ENCODE results near the gene ATP8B1. TPM values are rescaled to one million over a fixed set of nuclear protein-coding genes. Genes with fewer than 3 reads are reported as not detected.

ATP8B1 gene
- total RNA-seq, 1 donor from 2014 or later: 66.7 TPM

- DNase-seq (ENCODE audit: low spot score): no peak
- no peak overlapping the region for H3K4me3 Mint-ChIP-seq (ENCODE audit: unreplicated experiment)
- no peak overlapping the region for H3K27ac Mint-ChIP-seq (ENCODE audit: unreplicated experiment)
- H3K27me3 Mint-ChIP-seq (ENCODE audit: unreplicated experiment): no peaks in the 10 kb centered on the region
- TF ChIP-seq CTCF (IDR thresholded peaks at IDR 0.05; ENCODE audit: unreplicated experiment): no peak
- H3K9me3 Mint-ChIP-seq (ENCODE audit: unreplicated experiment): no peaks in the 10 kb centered on the region
- peaks cover 18% of the 10 kb centered on the region for H3K4me1 Mint-ChIP-seq (ENCODE audit: unreplicated experiment)
- no peaks in the 10 kb centered on the region for H3K36me3 Mint-ChIP-seq (ENCODE audit: low read depth, unreplicated experiment)
These were observed 54.1 kb downstream of the ATP8B1 start for GRCh38 chr18:57748770-57749603.

- no peak for TF ChIP-seq CTCF (IDR thresholded peaks at IDR 0.05; ENCODE audit: unreplicated experiment)
- DNase-seq (ENCODE audit: low spot score): no peak
- no peak overlapping the region for H3K4me3 Mint-ChIP-seq (ENCODE audit: unreplicated experiment)
These were observed 55.1 kb downstream of the ATP8B1 start for GRCh38 chr18:57747809-57748680.

GRCh38 chr18:57744211-57744694, 58.9 kb downstream of the ATP8B1 start:
- no peak for TF ChIP-seq CTCF (IDR thresholded peaks at IDR 0.05; ENCODE audit: unreplicated experiment)
- Mint-ChIP-seq H3K4me1 (ENCODE audit: unreplicated experiment) (peaks cover 19% of the 10 kb centered on the region), H3K9me3 (ENCODE audit: unreplicated experiment) (no peaks in the 10 kb centered on the region), H3K36me3 (ENCODE audit: low read depth, unreplicated experiment) (peaks cover 10% of the 10 kb centered on the region), H3K27ac (ENCODE audit: unreplicated experiment) (no peak overlapping the region), H3K4me3 (ENCODE audit: unreplicated experiment) (no peak overlapping the region), H3K27me3 (ENCODE audit: unreplicated experiment) (peaks cover 3% of the 10 kb centered on the region)
- no peak for DNase-seq (ENCODE audit: low spot score)

More at GRCh38 chr18:57747809-57748680, 55.1 kb downstream of the ATP8B1 start:
- Mint-ChIP-seq H3K36me3 (ENCODE audit: low read depth, unreplicated experiment) (peaks cover 3% of the 10 kb centered on the region), H3K4me1 (ENCODE audit: unreplicated experiment) (peaks cover 25% of the 10 kb centered on the region), H3K9me3 (ENCODE audit: unreplicated experiment) (no peaks in the 10 kb centered on the region), H3K27me3 (ENCODE audit: unreplicated experiment) (peaks cover 3% of the 10 kb centered on the region), H3K27ac (ENCODE audit: unreplicated experiment) (no peak overlapping the region)

GRCh38 chr18:57743008-57743407, 60.1 kb downstream of the ATP8B1 start:
- Mint-ChIP-seq H3K27me3 (ENCODE audit: unreplicated experiment) (peaks cover 3% of the 10 kb centered on the region), H3K9me3 (ENCODE audit: unreplicated experiment) (no peaks in the 10 kb centered on the region), H3K36me3 (ENCODE audit: low read depth, unreplicated experiment) (peaks cover 14% of the 10 kb centered on the region), H3K27ac (ENCODE audit: unreplicated experiment) (peak overlapping the region; percentile 5), H3K4me1 (ENCODE audit: unreplicated experiment) (peaks cover 18% of the 10 kb centered on the region), H3K4me3 (ENCODE audit: unreplicated experiment) (peak overlapping the region; percentile 10)
- DNase-seq (ENCODE audit: low spot score): no peak
- TF ChIP-seq CTCF (IDR thresholded peaks at IDR 0.05; ENCODE audit: unreplicated experiment): no peak
